ENCODE measurements around the gene MYL5.

DNA sequence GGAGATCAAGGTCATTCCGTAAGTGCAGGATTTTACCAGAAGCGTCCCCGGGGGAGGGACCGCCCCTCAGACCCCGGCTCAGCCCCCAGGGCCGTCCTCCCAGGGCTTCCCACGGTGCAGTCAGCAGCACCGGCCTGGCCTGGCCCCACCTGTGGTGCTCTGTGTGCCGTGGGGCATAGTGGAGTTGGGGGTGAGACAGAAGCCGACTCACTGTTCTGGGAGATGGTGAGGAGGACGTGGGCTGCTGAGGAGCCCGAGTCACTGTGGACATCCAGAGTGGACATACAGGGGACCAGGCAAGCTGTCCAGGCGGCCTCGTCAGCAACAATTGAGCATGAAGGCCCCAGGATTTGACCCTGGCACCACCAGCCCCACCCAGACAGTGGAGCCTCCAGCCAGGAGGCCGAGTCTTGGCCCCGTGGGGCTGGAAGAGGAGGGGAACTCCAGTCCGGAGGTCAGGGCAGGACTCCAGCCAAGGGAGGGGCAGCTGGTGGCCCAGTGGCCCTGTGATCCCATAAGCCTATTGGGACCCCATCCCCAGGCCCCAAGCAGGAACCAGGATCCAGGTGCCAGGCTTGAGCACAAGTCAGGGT, 19.4 kb upstream of the MYL5 start:
- TF ChIP-seq POLR2A (IDR thresholded peaks at IDR 0.05; ENCODE audit: low read length), result no peak
- TF ChIP-seq GATA1 (IDR thresholded peaks at IDR 0.05; ENCODE audit: low read depth, low read length), result no peak

All from erythroblast (primary cell).